Chondrocyte (in vitro differentiated cells): ENCODE data around the gene ACP6. TPM values are rescaled to one million over a fixed set of nuclear protein-coding genes. Genes with fewer than 3 reads are reported as not detected.

ENCODE experiments used
- DNase-seq: peaks from one replicate; pipeline ENCODE4 v3.0.0; 2021; ENCODE audit warnings: mixed read lengths, low spot score
- H3K27ac Mint-ChIP-seq: one replicate; pipeline ENCODE4 v1.8.0; 2021; ENCODE audit warnings: mild to moderate bottlenecking, moderate library complexity, mixed read lengths; ENCODE audit not compliant: unreplicated experiment
- H3K27me3 Mint-ChIP-seq: 2 replicates; pipeline ENCODE4 v1.8.0; 2021; ENCODE audit warnings: low read depth, mixed read lengths
- H3K36me3 Mint-ChIP-seq: 2 replicates; pipeline ENCODE4 v1.8.0; 2021; ENCODE audit warnings: low read depth, mixed read lengths
- H3K4me1 Mint-ChIP-seq: 2 replicates; pipeline ENCODE4 v1.8.0; 2021; ENCODE audit warnings: low read depth, mild to moderate bottlenecking, mixed read lengths
- H3K4me3 Mint-ChIP-seq: one replicate; pipeline ENCODE4 v1.8.0; 2021; ENCODE audit warnings: mild to moderate bottlenecking, moderate library complexity, mixed read lengths; ENCODE audit not compliant: unreplicated experiment
- H3K9me3 Mint-ChIP-seq: 2 replicates; pipeline ENCODE4 v1.8.0; 2021; ENCODE audit warnings: low read depth, mixed read lengths
- CTCF ChIP-seq: fragments of 200-600 bp; sonication (generic); IDR thresholded peaks from 2 replicates; pipeline ENCODE4 v1.5.0; 2021; ENCODE audit warnings: antibody characterized with exemption, mild to moderate bottlenecking, moderate library complexity
- total RNA-seq: library from RNA; stranded (reverse); gene quantifications from 3 replicates; pipeline ENCODE4 v1.2.1, GENCODE V29; 2021

Gene ACP6
- total RNA-seq, 1 donor from 2014 or later, result 9.6 TPM

- H3K27me3 Mint-ChIP-seq, result no peaks in the 10 kb centered on the region
- H3K27ac Mint-ChIP-seq, result peak overlapping the region; percentile 9
- no peak overlapping the region for H3K4me3 Mint-ChIP-seq
- peaks cover 10% of the 10 kb centered on the region for H3K36me3 Mint-ChIP-seq
- no peak for DNase-seq
- H3K9me3 Mint-ChIP-seq, result no peaks in the 10 kb centered on the region
- peaks cover 50% of the 10 kb centered on the region for H3K4me1 Mint-ChIP-seq
- TF ChIP-seq CTCF, result no peak
These were observed 64.7 kb downstream of the ACP6 start for GRCh38 chr1:147605591-147605990.

GRCh38 chr1:147603986-147604385 is 66.3 kb downstream of the ACP6 start:
- Mint-ChIP-seq H3K4me3 (no peak overlapping the region), H3K27ac (no peak overlapping the region), H3K27me3 (no peaks in the 10 kb centered on the region), H3K36me3 (peaks cover 10% of the 10 kb centered on the region), H3K9me3 (no peaks in the 10 kb centered on the region), H3K4me1 (peaks cover 43% of the 10 kb centered on the region)
- TF ChIP-seq CTCF, result no peak
- no peak for DNase-seq

- no peaks in the 10 kb centered on the region for H3K36me3 Mint-ChIP-seq
- peaks cover 38% of the 10 kb centered on the region for H3K4me1 Mint-ChIP-seq
- TF ChIP-seq CTCF, result peak; percentile 34
- H3K9me3 Mint-ChIP-seq, result no peaks in the 10 kb centered on the region
- peak overlapping the region; percentile 88 for H3K27ac Mint-ChIP-seq
- no peaks in the 10 kb centered on the region for H3K27me3 Mint-ChIP-seq
- no peak for DNase-seq
- H3K4me3 Mint-ChIP-seq, result peak overlapping the region; percentile 91
These were observed 69.9 kb downstream of the ACP6 start for GRCh38 chr1:147600119-147601111.

- peaks cover 29% of the 10 kb centered on the region for H3K4me1 Mint-ChIP-seq
- no peak for TF ChIP-seq CTCF
- H3K27me3 Mint-ChIP-seq, result no peaks in the 10 kb centered on the region
- H3K36me3 Mint-ChIP-seq, result no peaks in the 10 kb centered on the region
- H3K9me3 Mint-ChIP-seq, result no peaks in the 10 kb centered on the region
- peak; percentile 99 for DNase-seq
- peak overlapping the region; percentile 94 for H3K27ac Mint-ChIP-seq
- H3K4me3 Mint-ChIP-seq, result peak overlapping the region; percentile 92
These were observed 70.8 kb downstream of the ACP6 start for GRCh38 chr1:147599362-147600118.
